SJSA1 (cell line): ENCODE results near the gene SLC38A4. TPM values are rescaled to one million over a fixed set of nuclear protein-coding genes. Genes with fewer than 3 reads are reported as not detected.
"Not testable (repeated sequence)": the region's sequence is repeated elsewhere in the genome, so short reads cannot be mapped to it uniquely, and the experiment has no call there.

Experiments used
- DNase-seq, 2 experiments: peaks; one replicate each; pipeline ENCODE4 v3.0.0-alpha.2; 2015 to 2020; ENCODE audit warnings: low spot score in 2 of 2, low read depth in 1 of 2
- H3K27ac ChIP-seq: fragments of 250-450 bp; sonication (Bioruptor Pico); 2 replicates; pipeline ENCODE4 v1.5.1; 2020; ENCODE audit warnings: mild to moderate bottlenecking, moderate library complexity
- H3K27me3 ChIP-seq: fragments of 250-450 bp; sonication (Bioruptor Pico); replicated peaks from 2 replicates; pipeline ENCODE4 v1.5.1; 2020; ENCODE audit warnings: mild to moderate bottlenecking, moderate library complexity
- H3K36me3 ChIP-seq: fragments of 250-450 bp; sonication (Bioruptor Pico); 2 replicates; pipeline ENCODE4 v1.5.1; 2020; ENCODE audit warnings: mild to moderate bottlenecking
- H3K4me1 ChIP-seq: fragments of 250-450 bp; sonication (Bioruptor Pico); replicated peaks from 2 replicates; pipeline ENCODE4 v1.6.1; 2021; ENCODE audit warnings: mild to moderate bottlenecking
- H3K4me3 ChIP-seq: fragments of 250-450 bp; sonication (Bioruptor Pico); 2 replicates; pipeline ENCODE4 v1.5.1; 2020; ENCODE audit warnings: mild to moderate bottlenecking
- H3K9me3 ChIP-seq: fragments of 250-450 bp; sonication (Bioruptor Pico); replicated peaks from 2 replicates; pipeline ENCODE4 v1.5.1; 2020; ENCODE audit warnings: mild to moderate bottlenecking
- total RNA-seq: library from RNA; depleted of rRNA; stranded (reverse); fragments of >200 nt; shearing (Covaris generic); gene quantifications from 2 replicates; pipeline ENCODE4 v1.2.3, GENCODE V29; 2014

The SLC38A4 gene
- total RNA-seq, 1 experiment from 2014 or later: 18.3 TPM

DNA sequence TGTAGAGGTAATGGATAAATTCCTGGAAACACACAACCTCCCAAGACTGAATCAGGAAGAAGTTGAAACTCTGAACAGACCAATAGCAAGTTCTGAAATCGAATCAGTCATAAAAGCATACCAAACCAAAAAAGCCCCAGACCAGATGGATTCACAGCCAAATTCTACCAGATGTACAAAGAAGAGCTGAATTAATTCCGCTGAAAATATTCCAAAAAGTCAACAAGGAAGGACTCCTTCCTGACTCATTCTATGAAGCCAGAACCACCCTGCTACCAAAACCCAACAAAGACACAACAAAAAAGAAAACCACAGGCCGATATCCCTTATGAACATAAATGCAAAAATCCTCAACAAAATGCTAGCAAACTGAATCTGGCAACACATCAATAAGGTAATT, 81.5 kb downstream of the SLC38A4 start:
- Histone ChIP-seq H3K4me3 (no peak overlapping the region), H3K36me3 (no peaks in the 10 kb centered on the region), H3K27me3 (no peaks in the 10 kb centered on the region), H3K4me1 (no peaks in the 10 kb centered on the region), H3K27ac (no peak overlapping the region), H3K9me3 (no peaks in the 10 kb centered on the region)
- DNase-seq: no peak

GRCh38 chr12:46743456-46743855, 82.3 kb downstream of the SLC38A4 start:
- Histone ChIP-seq H3K4me1 (no peaks in the 10 kb centered on the region), H3K27ac (no peak overlapping the region), H3K27me3 (no peaks in the 10 kb centered on the region), H3K36me3 (no peaks in the 10 kb centered on the region), H3K9me3 (no peaks in the 10 kb centered on the region), H3K4me3 (no peak overlapping the region)
- no peak for DNase-seq

DNA sequence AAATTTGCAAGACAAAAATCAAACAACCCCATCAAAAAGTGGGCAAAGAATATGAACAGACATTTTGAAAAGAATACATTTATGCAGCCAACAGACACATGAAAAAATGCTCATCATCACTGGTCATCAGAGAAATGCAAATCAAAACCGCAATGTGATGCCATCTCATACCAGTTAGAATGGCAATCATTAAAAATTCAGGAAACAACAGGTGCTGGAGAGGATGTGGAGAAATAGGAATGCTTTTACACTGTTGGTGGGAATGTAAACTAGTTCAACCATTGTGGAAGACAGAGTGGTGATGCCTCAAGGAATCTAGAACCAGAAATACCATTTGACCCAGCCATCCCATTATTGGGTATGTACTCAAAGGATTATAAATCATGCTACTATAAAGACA, 83.5 kb downstream of the SLC38A4 start:
- not testable (repeated sequence) for H3K9me3 ChIP-seq, H3K27me3 ChIP-seq, H3K27ac ChIP-seq, DNase-seq, H3K36me3 ChIP-seq, H3K4me3 ChIP-seq, H3K4me1 ChIP-seq

DNA sequence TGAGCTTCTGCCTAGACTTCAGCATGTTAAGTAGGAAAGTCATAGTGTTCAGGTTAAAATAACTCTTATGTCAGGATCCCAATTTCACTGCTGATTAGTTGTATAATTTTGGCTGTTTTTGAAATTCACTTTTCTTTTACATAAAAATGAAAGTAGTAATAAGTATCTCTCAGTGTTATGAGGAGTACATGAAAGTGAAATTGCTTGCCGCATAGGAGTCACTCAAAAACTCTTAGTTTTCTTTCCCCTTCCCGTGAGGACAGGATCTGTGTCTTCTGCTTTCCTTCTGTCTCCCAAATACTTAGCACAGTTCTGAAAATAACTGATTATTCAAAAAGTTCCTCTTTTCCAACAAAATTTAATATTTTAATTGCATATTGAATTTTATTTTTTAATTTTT, 100.5 kb downstream of the SLC38A4 start:
- Histone ChIP-seq H3K27me3 (no peaks in the 10 kb centered on the region), H3K27ac (no peak overlapping the region), H3K4me1 (no peaks in the 10 kb centered on the region), H3K36me3 (no peaks in the 10 kb centered on the region), H3K9me3 (no peaks in the 10 kb centered on the region), H3K4me3 (no peak overlapping the region)
- DNase-seq: no peak

- Histone ChIP-seq H3K27ac (no peak overlapping the region), H3K36me3 (no peaks in the 10 kb centered on the region), H3K9me3 (no peaks in the 10 kb centered on the region), H3K4me3 (no peak overlapping the region), H3K27me3 (no peaks in the 10 kb centered on the region), H3K4me1 (no peaks in the 10 kb centered on the region)
- DNase-seq: no peak
These were observed 102.0 kb downstream of the SLC38A4 start for GRCh38 chr12:46723629-46724419.

DNA sequence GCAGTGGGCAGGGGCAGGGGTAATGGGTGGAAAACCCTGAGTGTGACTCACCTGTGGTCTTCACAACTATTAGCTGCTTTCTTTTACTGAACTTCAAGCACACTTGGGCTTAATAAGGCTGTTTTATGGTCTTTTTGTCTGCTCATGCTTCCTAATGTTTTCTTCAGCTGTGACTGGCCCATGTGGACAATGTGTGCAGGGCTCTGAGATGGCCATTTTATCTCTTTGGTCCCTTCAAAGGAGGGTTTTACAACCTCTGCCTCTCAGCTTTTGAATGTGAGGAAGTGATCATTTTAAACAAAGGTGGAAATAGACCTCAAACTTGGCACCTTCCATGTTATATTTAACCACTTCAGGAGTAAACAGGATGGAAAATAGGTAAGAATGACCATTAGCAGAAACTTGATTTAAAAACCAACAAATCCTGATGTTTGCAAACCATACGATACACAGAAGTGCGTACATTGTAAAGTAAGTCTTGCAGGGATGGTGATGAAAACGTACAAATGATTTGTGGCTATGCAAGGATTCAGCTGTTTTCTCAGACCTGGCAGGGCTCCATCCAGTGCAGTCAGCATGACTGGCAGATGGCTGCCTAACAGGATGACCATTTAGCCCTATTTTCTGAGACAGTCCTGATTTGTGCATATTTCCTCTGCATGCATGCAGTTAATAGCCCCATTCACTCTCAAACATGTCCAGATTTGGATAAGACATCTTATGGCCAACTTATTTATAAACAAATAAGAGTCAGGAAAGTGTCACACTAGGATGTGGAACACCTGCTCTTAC, 103.2 kb downstream of the SLC38A4 start:
- Histone ChIP-seq H3K36me3 (no peaks in the 10 kb centered on the region), H3K4me3 (no peak overlapping the region), H3K27ac (no peak overlapping the region), H3K27me3 (no peaks in the 10 kb centered on the region), H3K4me1 (no peaks in the 10 kb centered on the region), H3K9me3 (no peaks in the 10 kb centered on the region)
- DNase-seq: no peak

DNA sequence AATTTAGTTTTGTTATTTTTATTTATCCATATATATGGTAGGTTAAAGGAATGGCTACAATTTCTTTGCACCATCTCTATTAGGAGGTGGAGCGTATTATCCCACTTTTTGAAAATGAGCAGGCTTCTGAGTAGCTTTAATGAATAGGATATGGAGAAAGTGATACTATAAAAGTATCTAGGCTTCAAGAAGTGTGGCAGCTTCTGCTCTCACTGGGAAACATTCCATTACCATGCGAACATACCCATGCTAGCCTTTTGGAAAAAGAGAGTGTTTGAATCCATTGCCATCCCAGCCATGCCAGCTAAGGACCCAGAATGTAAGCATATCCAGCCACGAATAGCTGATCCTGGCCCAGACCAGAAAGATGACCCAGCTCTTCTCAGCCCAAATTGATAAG, 107.3 kb downstream of the SLC38A4 start:
- Histone ChIP-seq H3K36me3 (no peaks in the 10 kb centered on the region), H3K27me3 (no peaks in the 10 kb centered on the region), H3K4me3 (no peak overlapping the region), H3K4me1 (no peaks in the 10 kb centered on the region), H3K9me3 (no peaks in the 10 kb centered on the region), H3K27ac (no peak overlapping the region)
- no peak for DNase-seq

- DNase-seq: no peak
- Histone ChIP-seq H3K36me3 (no peaks in the 10 kb centered on the region), H3K9me3 (no peaks in the 10 kb centered on the region), H3K27ac (no peak overlapping the region), H3K27me3 (no peaks in the 10 kb centered on the region), H3K4me1 (no peaks in the 10 kb centered on the region), H3K4me3 (no peak overlapping the region)
These were observed 107.9 kb downstream of the SLC38A4 start for GRCh38 chr12:46717868-46718267.

DNA sequence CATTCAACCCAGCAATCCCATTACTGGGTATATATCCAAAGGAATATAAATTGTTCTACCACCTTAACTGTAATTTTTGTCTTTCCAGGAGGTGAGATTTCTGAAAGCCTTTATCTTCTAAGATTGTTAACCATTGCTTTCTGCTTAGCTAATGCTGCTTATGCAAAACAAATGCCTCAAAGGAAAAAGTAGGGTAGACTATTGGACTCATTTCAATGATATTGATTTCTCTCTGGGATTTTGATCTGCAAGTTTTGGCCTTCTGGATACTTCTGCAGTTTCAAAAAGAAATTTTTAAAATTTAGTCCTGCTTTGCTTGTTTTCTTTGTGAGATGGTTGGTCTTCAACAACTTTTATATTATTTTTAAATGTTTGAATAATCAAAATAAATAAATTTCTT, 108.6 kb downstream of the SLC38A4 start:
- no peak overlapping the region for H3K4me3 ChIP-seq
- H3K9me3 ChIP-seq: no peaks in the 10 kb centered on the region
- H3K27ac ChIP-seq: no peak overlapping the region
- no peaks in the 10 kb centered on the region for H3K27me3 ChIP-seq
- no peaks in the 10 kb centered on the region for H3K4me1 ChIP-seq
- DNase-seq: no peak
- no peaks in the 10 kb centered on the region for H3K36me3 ChIP-seq
